A549 (cell line): ENCODE data around the gene CABP4. TPM values are rescaled to one million over a fixed set of nuclear protein-coding genes. Genes with fewer than 3 reads are reported as not detected.

Experiments
- ATAC-seq, 2 experiments: fragments of 200-7000 bp in 1 of 2; fragments of >200 bp in 1 of 2; cut with Nextera tagmentation in 1 of 2; cut with Tn5 transposase in 1 of 2; 3 replicates each; pipeline versions ENCODE4 v1.8.0 to v1.9.1; 2018 to 2020; ENCODE audit warnings: mild to moderate bottlenecking in 1 of 2, moderate library complexity in 1 of 2
- CTCF ChIA-PET: fragments of 300-600 bp; sonication (Branson Sonifier 250); formaldehyde crosslinking; extraction: SDS; loops from one replicate; lab custom pipeline; 2021; ENCODE audit warnings: antibody characterized with exemption, inconsistent platforms; lab: Yijun Ruan, JAX
- POLR2A ChIA-PET: fragments of 350-600 bp; formaldehyde crosslinking; extraction: SDS; loops from one replicate; lab custom pipeline; 2021; ENCODE audit warnings: antibody characterized with exemption, inconsistent platforms; lab: Yijun Ruan, JAX
- DNase-seq, 2 experiments: peaks; one replicate each; pipeline versions ENCODE4 v3.0.0 to v3.0.0-alpha.2; 2011 to 2016; ENCODE audit warnings: low read depth in 1 of 2, low spot score in 1 of 2
- FAIRE-seq: peaks from 2 replicates; lab custom pipeline; 2011; peaks lifted over from hg19 to GRCh38; lab: Jason Lieb, UNC
- H3K27ac ChIP-seq, 2 experiments: fragments of >200 bp; sonication (Bioruptor Twin); formaldehyde crosslinking; 3 replicates each; pipeline ENCODE4 v1.5.1; 2016 to 2017
- H3K4me1 ChIP-seq: fragments of >200 bp; sonication (Bioruptor Twin); formaldehyde crosslinking; 3 replicates; pipeline ENCODE4 v1.6.1; 2016
- H3K4me2 ChIP-seq: fragments of >200 bp; sonication (Bioruptor Twin); formaldehyde crosslinking; 3 replicates; pipeline ENCODE4 v1.6.1; 2016
- H3K4me3 ChIP-seq: fragments of >200 bp; sonication (Bioruptor Twin); formaldehyde crosslinking; 3 replicates; pipeline ENCODE4 v1.5.1; 2016
- H3K9me3 ChIP-seq: fragments of >200 bp; sonication (Bioruptor Twin); formaldehyde crosslinking; 3 replicates; pipeline ENCODE4 v1.6.1; 2016
- ATOH8 ChIP-seq: fragments of 250-450 bp; sonication (Bioruptor Pico); IDR thresholded peaks from 2 replicates; pipeline ENCODE4 v1.5.0; 2020; ENCODE audit warnings: low read depth, mild to moderate bottlenecking, moderate library complexity
- BHLHE40 ChIP-seq: IDR thresholded peaks from 2 replicates; pipeline ENCODE4 v1.6.1; 2012; ENCODE audit warnings: low read depth, low read length, inconsistent platforms
- CBX2 ChIP-seq: fragments of 200-600 bp; sonication (generic); IDR thresholded peaks from 2 replicates; pipeline ENCODE4 v1.6.1; 2016; ENCODE audit warnings: low read depth, mild to moderate bottlenecking, borderline replicate concordance
- CBX8 ChIP-seq: fragments of 200-600 bp; sonication (generic); IDR thresholded peaks from 2 replicates; pipeline ENCODE4 v1.6.1; 2016
- CEBPB ChIP-seq, 2 experiments: fragments of >200 bp in 1 of 2; sonication (Bioruptor Twin) in 1 of 2; formaldehyde crosslinking in 1 of 2; IDR thresholded peaks; 2 replicates each; pipeline ENCODE4 v1.6.1; 2012 to 2016
- E2F6 ChIP-seq: IDR thresholded peaks from 2 replicates; pipeline ENCODE4 v1.6.1; 2012; ENCODE audit warnings: low read depth, borderline replicate concordance
- ESRRA ChIP-seq: fragments of 150-350 bp; IDR thresholded peaks from 2 replicates; pipeline ENCODE4 v1.6.1; 2014; ENCODE audit warnings: mild to moderate bottlenecking, low read length, borderline replicate concordance
- HES2 ChIP-seq: fragments of >200 bp; sonication (Bioruptor Twin); formaldehyde crosslinking; IDR thresholded peaks from 2 replicates; pipeline ENCODE4 v1.6.1; 2016
- HEYL ChIP-seq: fragments of 250-450 bp; sonication (Bioruptor Pico); IDR thresholded peaks from 2 replicates; pipeline ENCODE4 v1.8.0; 2021; ENCODE audit warnings: mild to moderate bottlenecking, moderate library complexity
- HOXB13 ChIP-seq: fragments of 250-450 bp; sonication (Bioruptor Pico); IDR thresholded peaks from 2 replicates; pipeline ENCODE4 v1.5.0; 2020; ENCODE audit warnings: low read depth, mild to moderate bottlenecking, moderate library complexity
- JUN ChIP-seq, 2 experiments: fragments of >200 bp; sonication (Bioruptor Twin); formaldehyde crosslinking; IDR thresholded peaks; 2 replicates in 1 of 2; 3 replicates in 1 of 2; pipeline ENCODE4 v1.6.1; 2016 to 2017
- KDM5A ChIP-seq: fragments of 200-600 bp; sonication (generic); IDR thresholded peaks from 2 replicates; pipeline ENCODE4 v1.6.1; 2016; ENCODE audit warnings: antibody characterized with exemption, mild to moderate bottlenecking
- NFE2L2 ChIP-seq: fragments of 150-350 bp; conservative IDR thresholded peaks from 2 replicates; pipeline ENCODE4 v1.6.1; 2014; ENCODE audit warnings: low read length
- NR3C1 ChIP-seq: fragments of >200 bp; sonication (Bioruptor Twin); formaldehyde crosslinking; IDR thresholded peaks from 3 replicates; pipeline ENCODE4 v1.6.1; 2017
- POLR2AphosphoS2 ChIP-seq: conservative IDR thresholded peaks from 2 replicates; pipeline ENCODE4 v1.6.1; 2012; ENCODE audit warnings: low read length, improper control_type of control experiment, inconsistent platforms
- RARB ChIP-seq: fragments of 250-450 bp; sonication (Bioruptor Pico); IDR thresholded peaks from 2 replicates; pipeline ENCODE4 v1.8.0; 2021; ENCODE audit warnings: mild to moderate bottlenecking, moderate library complexity
- REST ChIP-seq: fragments of 200-600 bp; sonication (generic); IDR thresholded peaks from 2 replicates; pipeline ENCODE4 v1.6.1; 2016; ENCODE audit warnings: antibody characterized with exemption, mild to moderate bottlenecking, moderate library complexity
- ZC3H11A ChIP-seq: fragments of 450-650 bp; IDR thresholded peaks from 2 replicates; pipeline ENCODE4 v1.6.1; 2014; ENCODE audit warnings: antibody characterized with exemption, mild to moderate bottlenecking
- ZSCAN20 ChIP-seq: fragments of 250-450 bp; sonication (Bioruptor Pico); IDR thresholded peaks from 2 replicates; pipeline ENCODE4 v1.8.0; 2022; ENCODE audit warnings: mild to moderate bottlenecking, moderate library complexity
- WGBS: methylation state at CpG from one replicate; pipeline ENCODE4 v1.1.6; 2017; ENCODE audit errors: missing lambda C conversion rate; 5-methylcytosine and 5-hydroxymethylcytosine counted together
- polyA plus RNA-seq, 4 experiments: library from polyadenylated mRNA; depleted of rRNA in 3 of 4; stranded (reverse); fragments of >200 nt; fragmentation: RNase III in 1 of 4; extraction: RNeasy Plus Mini Kit Qiagen cat#74134 plus additional on column Dnase treatment in 1 of 4; gene quantifications; 2 replicates in 3 of 4; 3 replicates in 1 of 4; pipeline ENCODE4 v1.2.3, GENCODE V29; 2011 to 2017

Gene CABP4
- polyA plus RNA-seq, 2 of the 4 experiments (the other 2 are of a cell fraction): not detected

- Histone ChIP-seq H3K4me2 (no peak overlapping the region), H3K4me1 (no peaks in the 10 kb centered on the region), H3K27ac (no peak overlapping the region), H3K4me3 (no peak overlapping the region), H3K9me3 (no peaks in the 10 kb centered on the region)
- ATAC-seq: no peak
- WGBS: 97% methylated on average over 50 of the region's 65 CpGs
- no peak for DNase-seq
- TF ChIP-seq HES2 (no peak), POLR2AphosphoS2 (no peak), ATOH8 (CRISPR knock-in tag) (no peak), NR3C1 (no peak), NFE2L2 (no peak), HOXB13 (CRISPR knock-in tag) (no peak), E2F6 (no peak), JUN (IDR thresholded peaks at IDR 0.05) (no peak), ZC3H11A (no peak), RARB (no peak), CBX8 (no peak), REST (no peak), CBX2 (no peak), CEBPB (IDR thresholded peaks at IDR 0.05) (no peak)
- no peak for FAIRE-seq
- POLR2A ChIA-PET: no interaction called here
- CTCF ChIA-PET: interaction anchor here (1.1 to 2.8 kb wide), 3 partner anchors 55 to 148 kb away, joined by 3 to 10 read pairs (median 3); partner anchors contain the start of gene PPP1CA
Observed at GRCh38 chr11:67493548-67494370, 38.6 kb downstream of the CABP4 start.

GRCh38 chr11:67494371-67495233 lies 39.4 kb downstream of the CABP4 start:
- H3K27ac ChIP-seq: no peak overlapping the region
- WGBS: 93% methylated on average over 43 of the region's 59 CpGs
- ATAC-seq (no peak), FAIRE-seq (no peak)
- H3K9me3 ChIP-seq: no peaks in the 10 kb centered on the region
- no peak overlapping the region for H3K4me3 ChIP-seq
- H3K4me2 ChIP-seq: no peak overlapping the region
- no peaks in the 10 kb centered on the region for H3K4me1 ChIP-seq
- CTCF ChIA-PET: interaction anchor here (0.9 to 1.4 kb wide), 2 partner anchors 25 to 56 kb away, joined by 3 read pairs; no protein-coding TSS in a partner anchor
- TF ChIP-seq RARB (no peak), JUN (IDR thresholded peaks at IDR 0.05) (no peak), ZC3H11A (no peak), BHLHE40 (no peak), HEYL (no peak), ESRRA (no peak), ZSCAN20 (no peak), POLR2AphosphoS2 (no peak), KDM5A (no peak)
- TF ChIP-seq, all 56 proteins: peak for 0
- POLR2A ChIA-PET: no interaction called here
- DNase-seq: no peak
